HFFc6 (cell line): ENCODE data around the gene SMARCAD1. TPM values are rescaled to one million over a fixed set of nuclear protein-coding genes. Genes with fewer than 3 reads are reported as not detected.
"Not testable (repeated sequence)": the region's sequence is repeated elsewhere in the genome, so short reads cannot be mapped to it uniquely, and the experiment has no call there.

ENCODE experiments used
- DNase-seq: peaks from one replicate; pipeline ENCODE4 v3.0.0-alpha.2; 2018
- H3K27ac Mint-ChIP-seq: 2 replicates; pipeline ENCODE4 v1.8.0; 2020; ENCODE audit warnings: mild to moderate bottlenecking, mixed read lengths
- H3K27me3 Mint-ChIP-seq: 2 replicates; pipeline ENCODE4 v1.8.0; 2021; ENCODE audit warnings: mild to moderate bottlenecking, moderate library complexity, mixed read lengths; ENCODE audit not compliant: insufficient read depth
- H3K36me3 Mint-ChIP-seq: 2 replicates; pipeline ENCODE4 v1.8.0; 2021; ENCODE audit warnings: low read depth, mixed read lengths
- H3K4me1 Mint-ChIP-seq: 2 replicates; pipeline ENCODE4 v1.8.0; 2020; ENCODE audit warnings: low read depth, mixed read lengths
- H3K4me3 Mint-ChIP-seq: 2 replicates; pipeline ENCODE4 v1.8.0; 2020; ENCODE audit warnings: mild to moderate bottlenecking, moderate library complexity, mixed read lengths
- H3K9me3 Mint-ChIP-seq: 2 replicates; pipeline ENCODE4 v1.8.0; 2020; ENCODE audit warnings: mild to moderate bottlenecking, mixed read lengths
- total RNA-seq, 6 experiments: library from RNA; stranded (reverse); fragmentation: NEBNext Ultra II Directional; extraction: Animal tissue kit (Norgen Biotek cat#: 25700); gene quantifications; 2 replicates in 1 of 6; 3 replicates in 5 of 6; pipeline ENCODE4 v1.2.3, GENCODE V29; 2021
- TF ChIP-seq, protein P1 (sequence below): fragments of 200-600 bp; sonication (generic); IDR thresholded peaks from 2 replicates; pipeline ENCODE4 v1.5.0; 2021; ENCODE audit warnings: antibody characterized with exemption, mild to moderate bottlenecking

The SMARCAD1 gene
- total RNA-seq, 6 experiments from 2014 or later = 21.8 to 24.9 (median 24.2) TPM

DNA sequence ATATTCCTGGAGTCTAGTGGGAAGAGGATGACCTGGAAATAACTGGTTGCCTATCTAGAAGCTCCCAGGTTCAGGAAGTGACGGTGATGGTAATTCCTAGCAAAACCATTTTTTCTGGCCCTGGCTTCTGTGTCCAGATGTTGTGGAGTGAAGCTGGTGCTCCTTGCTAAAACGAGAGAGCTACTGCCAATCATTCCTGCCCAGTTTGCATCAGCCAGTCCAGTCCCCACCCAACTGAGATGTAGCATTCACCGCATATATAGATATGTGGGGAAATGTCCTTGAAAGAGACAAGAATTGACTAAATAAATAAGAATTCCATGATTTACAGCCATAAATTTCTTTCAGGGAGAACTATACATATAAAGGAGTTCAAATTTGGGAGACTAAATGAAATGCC is 128.6 kb downstream of the SMARCAD1 start:
- peak overlapping the region; percentile 45 for H3K4me3 Mint-ChIP-seq
- no peaks in the 10 kb centered on the region for H3K9me3 Mint-ChIP-seq
- TF ChIP-seq, protein P1, sequence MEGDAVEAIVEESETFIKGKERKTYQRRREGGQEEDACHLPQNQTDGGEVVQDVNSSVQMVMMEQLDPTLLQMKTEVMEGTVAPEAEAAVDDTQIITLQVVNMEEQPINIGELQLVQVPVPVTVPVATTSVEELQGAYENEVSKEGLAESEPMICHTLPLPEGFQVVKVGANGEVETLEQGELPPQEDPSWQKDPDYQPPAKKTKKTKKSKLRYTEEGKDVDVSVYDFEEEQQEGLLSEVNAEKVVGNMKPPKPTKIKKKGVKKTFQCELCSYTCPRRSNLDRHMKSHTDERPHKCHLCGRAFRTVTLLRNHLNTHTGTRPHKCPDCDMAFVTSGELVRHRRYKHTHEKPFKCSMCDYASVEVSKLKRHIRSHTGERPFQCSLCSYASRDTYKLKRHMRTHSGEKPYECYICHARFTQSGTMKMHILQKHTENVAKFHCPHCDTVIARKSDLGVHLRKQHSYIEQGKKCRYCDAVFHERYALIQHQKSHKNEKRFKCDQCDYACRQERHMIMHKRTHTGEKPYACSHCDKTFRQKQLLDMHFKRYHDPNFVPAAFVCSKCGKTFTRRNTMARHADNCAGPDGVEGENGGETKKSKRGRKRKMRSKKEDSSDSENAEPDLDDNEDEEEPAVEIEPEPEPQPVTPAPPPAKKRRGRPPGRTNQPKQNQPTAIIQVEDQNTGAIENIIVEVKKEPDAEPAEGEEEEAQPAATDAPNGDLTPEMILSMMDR = no peak
- peaks cover 4% of the 10 kb centered on the region; the same call in 1 of the 2 replicates for H3K4me1 Mint-ChIP-seq
- H3K27ac Mint-ChIP-seq = no peak overlapping the region
- DNase-seq = no peak
- peaks cover 23% of the 10 kb centered on the region for H3K27me3 Mint-ChIP-seq
- H3K36me3 Mint-ChIP-seq = no peaks in the 10 kb centered on the region

DNA sequence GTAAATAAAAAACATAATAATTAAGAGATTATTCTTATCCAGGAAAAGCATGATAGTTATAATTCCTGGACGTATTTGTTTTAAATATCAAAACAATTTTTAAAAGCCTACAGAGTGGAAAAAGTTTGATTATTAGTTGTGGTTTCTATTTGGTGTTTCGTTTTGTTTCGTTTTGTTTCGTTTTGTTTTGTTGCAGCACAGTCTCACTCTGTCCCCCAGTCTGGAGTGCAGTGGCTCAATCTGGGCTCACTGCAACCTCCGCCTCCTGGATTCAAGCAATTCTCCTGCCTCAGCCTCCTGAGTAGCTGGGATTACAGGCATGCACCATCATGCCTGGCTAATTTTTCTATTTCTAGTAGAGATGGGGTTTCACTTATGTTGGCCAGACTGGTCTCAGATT is 129.1 kb downstream of the SMARCAD1 start:
- peak overlapping the region; percentile 45 for H3K4me3 Mint-ChIP-seq
- not testable (repeated sequence) for DNase-seq, H3K4me1 Mint-ChIP-seq, H3K9me3 Mint-ChIP-seq, H3K27ac Mint-ChIP-seq, H3K36me3 Mint-ChIP-seq
- H3K27me3 Mint-ChIP-seq = peaks cover 23% of the 10 kb centered on the region

DNA sequence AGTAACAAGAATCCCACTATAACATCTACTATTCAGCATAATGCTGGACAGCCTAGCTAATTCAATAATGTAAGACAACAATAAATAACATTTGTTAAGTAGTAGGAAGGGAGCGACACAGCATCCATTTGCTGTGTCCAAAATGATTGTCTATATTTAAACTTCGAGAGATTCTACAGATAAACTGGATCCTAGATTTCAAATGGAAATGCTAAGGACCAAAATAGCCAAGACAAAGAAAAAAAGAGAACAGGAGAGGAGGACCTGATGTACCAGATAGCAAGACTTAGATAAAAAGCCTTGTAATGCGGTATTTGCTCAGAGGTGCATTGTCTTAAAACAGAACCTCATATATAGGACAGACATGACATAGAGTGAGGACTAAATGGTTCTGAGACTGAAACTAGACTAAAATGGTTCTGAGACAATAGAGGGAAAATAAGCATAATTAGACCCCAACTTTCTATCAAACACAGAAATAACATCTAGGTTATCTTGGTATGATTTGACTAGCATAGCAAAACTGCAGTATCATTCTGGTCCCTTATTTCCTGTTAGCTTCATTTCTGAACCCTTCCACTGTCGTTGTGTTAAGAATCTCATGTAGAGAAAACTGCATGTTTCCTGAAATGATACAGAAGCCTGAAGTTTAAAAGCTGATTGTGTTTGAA is 131.2 kb downstream of the SMARCAD1 start:
- H3K36me3 Mint-ChIP-seq = no peaks in the 10 kb centered on the region
- peaks cover 17% of the 10 kb centered on the region for H3K27me3 Mint-ChIP-seq
- DNase-seq = no peak
- no peak overlapping the region for H3K27ac Mint-ChIP-seq
- H3K4me1 Mint-ChIP-seq = peaks cover 7% of the 10 kb centered on the region; the same call in 1 of the 2 replicates
- H3K4me3 Mint-ChIP-seq = no peak overlapping the region
- no peaks in the 10 kb centered on the region for H3K9me3 Mint-ChIP-seq
- TF ChIP-seq, protein P1 = no peak

DNA sequence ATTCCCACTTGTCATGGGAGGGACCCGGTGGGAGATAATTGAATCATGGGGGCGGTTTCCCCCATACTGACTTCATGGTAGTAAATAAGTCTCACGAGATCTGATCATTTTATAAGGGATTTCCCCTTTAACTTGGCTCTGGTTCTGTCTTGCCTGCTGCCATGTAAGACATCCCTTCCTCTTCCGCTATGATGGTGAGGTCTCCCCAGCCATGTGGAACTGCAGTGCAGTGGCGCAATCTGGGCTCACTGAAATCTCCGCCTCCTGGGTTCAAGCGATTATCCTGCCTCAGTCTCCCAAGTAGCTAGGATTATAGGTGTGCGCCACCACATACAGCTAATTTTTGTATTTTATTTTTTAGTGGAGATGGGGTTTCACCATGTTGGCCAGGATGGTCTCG is 132.1 kb downstream of the SMARCAD1 start:
- Mint-ChIP-seq H3K27me3 (peaks cover 17% of the 10 kb centered on the region), H3K36me3 (no peaks in the 10 kb centered on the region), H3K9me3 (no peaks in the 10 kb centered on the region), H3K4me3 (no peak overlapping the region), H3K4me1 (peaks cover 7% of the 10 kb centered on the region; the same call in 1 of the 2 replicates), H3K27ac (no peak overlapping the region)
- no peak for DNase-seq
- TF ChIP-seq, protein P1 = no peak

Other genes with a start within 250 kb of the SMARCAD1 start
- not detected for gene HPGDS, start 135.0 kb downstream of the SMARCAD1 start, total RNA-seq
- gene PDLIM5, start 244.1 kb downstream of the SMARCAD1 start, total RNA-seq = 100 to 1,000 TPM; 152 to 240 (median 171) TPM